NCI-H226 (cell line): ENCODE measurements around the gene ORM1.
"Not testable (repeated sequence)": the region's sequence is repeated elsewhere in the genome, so short reads cannot be mapped to it uniquely, and the experiment has no call there.

Experiments used
- DNase-seq: peaks from one replicate; pipeline ENCODE4 v3.0.0-alpha.2; 2015

ORM1 gene

DNA sequence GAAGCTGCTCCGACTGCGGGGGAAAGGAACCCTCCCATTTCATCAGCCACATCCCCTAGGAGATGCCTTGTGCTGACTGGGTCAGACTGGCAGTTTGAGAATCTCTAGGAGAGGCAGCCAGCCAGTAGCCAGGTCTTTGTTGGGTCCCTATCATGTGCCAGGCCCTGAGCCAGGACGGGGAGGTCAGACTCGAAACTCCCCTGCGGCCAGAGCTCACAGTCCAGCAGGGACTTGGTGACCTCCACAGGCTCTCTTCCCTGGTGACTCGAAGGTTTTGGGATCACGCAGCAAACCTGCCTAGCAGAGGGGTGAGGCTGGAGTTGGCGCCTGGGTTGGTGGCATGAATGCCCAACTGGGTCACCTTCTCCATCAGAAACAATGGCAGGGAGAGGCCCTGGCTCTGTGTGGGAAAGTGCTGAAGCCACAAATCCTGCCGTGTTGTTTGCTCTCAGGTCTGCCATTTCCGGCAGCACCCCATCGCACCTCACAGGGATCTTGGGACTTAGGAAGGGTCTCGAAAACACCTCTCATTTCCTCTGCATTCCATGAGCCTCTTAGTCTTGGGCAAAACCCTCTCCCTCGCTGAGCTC lies 14.4 kb upstream of the ORM1 start:
- no peak for DNase-seq

DNA sequence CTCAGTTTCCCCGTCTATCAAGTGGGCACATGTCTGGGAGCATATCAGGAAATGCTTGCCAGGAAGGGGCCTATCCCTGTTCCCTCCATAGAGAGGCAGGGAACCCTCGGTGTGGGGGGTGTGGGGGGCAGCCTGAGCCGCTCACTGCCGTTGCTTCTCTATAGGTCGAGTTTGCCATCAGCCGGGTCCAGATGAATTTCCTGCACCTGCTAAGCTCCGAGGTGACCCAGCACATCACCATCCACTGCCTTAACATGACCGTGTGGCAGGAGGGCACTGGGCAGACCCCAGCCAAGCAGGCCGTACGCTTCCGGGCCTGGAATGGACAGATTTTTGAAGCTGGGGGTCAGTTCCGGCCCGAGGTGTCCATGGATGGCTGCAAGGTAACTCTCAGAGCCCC lies 13.8 kb upstream of the ORM1 start:
- no peak for DNase-seq

DNA sequence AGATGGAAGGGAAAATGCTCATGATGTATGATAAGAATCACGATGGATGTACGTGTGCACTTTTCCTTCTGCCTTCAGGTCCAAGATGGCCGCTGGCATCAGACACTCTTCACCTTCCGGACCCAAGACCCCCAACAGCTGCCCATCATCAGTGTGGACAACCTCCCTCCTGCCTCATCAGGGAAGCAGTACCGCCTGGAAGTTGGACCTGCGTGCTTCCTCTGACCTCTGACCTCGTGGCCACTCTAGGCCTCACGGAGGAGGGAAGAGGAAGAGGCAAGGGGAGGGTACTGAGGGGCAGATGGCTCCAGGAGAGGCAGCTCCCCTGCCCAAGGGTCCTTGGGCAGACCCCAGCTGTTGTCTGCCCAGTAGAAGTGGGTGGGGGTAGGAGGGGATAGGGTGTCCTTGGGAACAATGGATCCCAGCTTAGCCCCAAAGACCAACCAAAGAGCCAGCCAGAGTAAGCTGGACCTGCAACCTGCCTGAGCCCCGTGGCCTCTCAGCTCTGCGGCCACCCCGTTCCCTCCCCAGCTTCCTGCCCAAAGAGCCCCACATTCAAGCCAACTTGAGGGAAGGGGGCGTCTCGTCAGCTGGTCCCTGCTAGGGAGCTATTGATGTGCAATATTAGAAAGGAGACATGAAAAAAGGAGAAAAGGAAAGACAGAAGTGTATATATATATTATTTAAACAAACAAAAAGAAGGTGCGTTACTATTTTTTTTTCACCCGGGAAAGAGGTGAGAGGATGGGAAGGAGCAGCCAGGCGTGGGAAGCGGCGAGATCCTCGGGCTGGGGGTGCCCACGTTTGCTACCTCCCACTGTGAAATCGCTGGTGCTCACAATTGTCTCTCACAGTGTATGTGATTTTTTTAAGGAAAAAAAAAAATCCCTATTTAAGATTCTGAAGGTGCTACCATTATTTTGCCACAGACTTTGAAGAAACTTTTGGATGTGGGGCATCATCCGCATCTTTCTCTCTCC lies 12.1 kb upstream of the ORM1 start:
- DNase-seq = no peak

DNA sequence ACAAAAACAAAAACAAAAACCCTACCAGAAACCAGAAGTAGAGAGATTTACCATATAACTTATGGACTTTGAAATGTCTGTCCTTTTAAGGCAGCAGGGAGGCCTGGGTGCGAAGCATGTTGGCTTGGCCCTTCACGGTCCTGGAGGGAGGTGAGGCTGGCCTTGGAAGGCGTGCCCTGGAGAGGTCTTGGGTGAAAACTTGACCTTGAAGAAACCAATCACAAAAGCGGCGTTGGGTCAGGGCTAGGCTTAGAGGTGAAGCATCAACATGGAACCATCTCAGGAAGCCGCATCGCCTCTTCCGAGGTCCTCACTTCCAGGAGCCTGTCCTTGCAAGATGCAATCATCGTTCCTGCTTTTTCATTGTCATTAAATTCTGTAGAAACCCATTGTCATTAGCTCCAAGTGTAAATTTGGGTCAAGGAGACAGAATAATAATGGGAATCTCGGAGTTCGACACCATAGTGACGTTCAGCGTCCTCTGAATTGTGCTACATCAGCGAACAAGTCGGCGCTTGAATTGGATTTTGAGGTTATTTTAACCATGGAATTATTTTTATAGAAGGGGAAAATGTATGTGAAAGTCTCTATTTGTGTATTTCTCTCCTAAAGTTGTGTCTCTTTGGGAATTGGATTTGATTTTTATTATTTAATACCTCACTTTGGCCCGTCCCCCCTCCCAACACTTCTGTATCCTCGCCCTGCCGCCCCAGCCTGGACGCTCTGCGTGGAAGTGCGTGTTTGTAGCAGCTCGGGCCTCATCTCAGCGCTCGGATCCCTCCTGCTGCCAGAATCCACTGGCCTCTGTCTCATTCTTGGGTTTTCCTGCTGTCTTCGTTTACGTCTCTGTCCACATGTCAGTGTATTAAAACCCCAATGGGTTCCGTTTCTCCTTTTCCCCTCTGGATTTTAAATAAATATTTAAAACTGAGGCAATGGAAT lies 11.1 kb upstream of the ORM1 start:
- DNase-seq = no peak

DNA sequence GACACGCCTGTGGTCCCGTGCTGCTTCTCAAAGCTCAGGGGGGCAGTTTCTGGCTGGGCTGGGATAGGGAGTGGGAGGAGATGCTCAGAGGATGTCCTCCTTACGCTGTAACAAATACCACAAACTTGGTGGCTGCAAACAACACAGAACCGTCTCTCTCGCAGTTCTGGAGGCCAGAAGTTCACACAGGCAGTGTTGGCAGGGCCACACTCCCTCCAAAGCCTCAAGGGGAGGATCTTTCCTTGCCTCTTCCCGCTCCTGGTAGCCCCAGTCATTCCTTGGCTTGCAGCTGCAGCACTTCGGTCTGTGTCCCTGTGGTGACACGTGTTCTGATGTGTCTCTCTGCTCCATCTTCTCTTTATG lies 10.4 kb upstream of the ORM1 start:
- DNase-seq = no peak

DNA sequence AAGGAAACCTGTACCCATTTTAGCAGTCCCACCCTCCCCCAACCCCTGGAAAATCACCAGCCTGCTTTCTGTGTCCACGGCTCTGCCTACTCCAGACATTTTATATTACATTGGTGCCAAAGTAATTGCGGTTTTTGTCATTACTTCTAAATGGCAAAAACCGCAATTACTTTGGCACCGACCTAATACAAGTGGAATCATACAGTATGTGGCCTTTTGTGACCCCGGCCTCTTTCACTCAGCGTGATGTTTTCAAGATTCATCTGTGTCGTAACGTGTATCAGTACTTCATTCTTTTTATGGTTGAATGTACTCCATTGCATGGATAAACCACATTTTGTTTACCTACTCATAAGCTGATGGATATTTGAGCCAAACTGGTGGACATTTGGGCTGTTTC lies 9.7 kb upstream of the ORM1 start:
- DNase-seq = no peak

DNA sequence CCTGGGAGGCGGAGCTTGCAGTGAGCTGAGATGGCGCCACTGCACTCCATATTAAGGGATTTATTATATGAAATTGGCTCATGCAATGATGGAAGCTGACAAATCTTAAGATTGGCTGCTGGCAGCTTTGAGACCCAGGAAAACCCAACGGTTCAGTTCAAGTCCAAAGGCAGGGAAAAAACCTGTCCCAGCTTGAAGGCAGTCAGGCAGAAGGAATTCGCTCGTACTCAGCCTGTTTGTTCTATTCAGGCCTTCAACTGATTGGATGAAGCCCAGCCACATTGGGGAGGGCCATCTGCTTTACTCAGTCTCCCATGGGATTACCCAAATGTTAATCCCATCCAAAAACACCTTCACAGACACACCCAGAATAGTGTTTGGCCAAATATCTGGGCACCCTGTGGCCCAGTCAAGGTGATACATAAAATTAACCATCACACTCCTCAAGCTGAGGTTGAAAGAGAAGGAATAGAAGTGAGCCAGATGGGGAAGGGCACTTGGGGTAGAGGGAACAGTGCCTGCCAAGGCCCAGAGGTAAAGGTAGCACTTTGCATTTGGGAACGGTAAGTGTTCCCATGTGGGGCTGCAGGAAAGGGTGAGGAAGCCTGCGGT lies 8.5 kb upstream of the ORM1 start:
- DNase-seq = no peak

DNA sequence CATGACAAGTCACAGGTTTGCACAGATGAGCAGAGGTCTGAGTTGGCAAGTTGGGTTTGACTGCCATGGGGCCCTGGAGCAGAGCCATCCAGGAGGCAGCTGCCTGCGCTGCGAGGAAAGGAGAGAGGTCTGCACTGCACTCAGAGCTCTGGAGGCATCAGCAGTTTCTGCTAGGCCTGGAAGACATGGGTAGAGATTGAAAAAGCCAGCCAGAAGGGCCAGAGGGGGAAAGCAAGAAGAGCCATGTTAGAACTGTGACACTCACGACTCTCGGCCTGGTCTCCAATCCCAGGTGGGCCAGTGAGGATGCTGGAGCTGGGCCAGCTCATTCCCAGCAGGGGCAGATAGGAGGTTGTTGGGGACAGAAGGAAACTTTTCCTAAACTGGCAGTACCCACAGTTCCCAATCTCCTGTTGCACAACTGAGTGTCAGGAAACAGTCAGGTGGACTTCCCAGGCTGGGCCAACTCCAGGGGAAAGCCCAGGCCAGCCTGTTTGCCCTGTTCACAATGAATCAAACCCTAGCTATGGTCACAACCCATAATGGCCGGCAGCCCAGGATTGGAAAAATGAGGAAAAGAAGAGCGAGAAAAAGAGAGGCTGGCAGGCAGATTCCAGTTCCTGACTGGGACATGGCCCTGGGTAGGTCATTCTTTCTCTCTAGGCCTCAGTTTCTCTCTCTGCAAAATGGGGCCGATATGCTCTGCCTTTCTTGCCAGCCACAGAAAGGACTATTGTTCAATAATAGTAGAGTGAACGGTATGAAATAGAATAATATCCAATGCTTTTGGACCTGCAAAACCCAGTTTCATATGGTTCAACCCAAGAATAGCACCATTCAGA lies 7.8 kb upstream of the ORM1 start:
- no peak for DNase-seq

DNA sequence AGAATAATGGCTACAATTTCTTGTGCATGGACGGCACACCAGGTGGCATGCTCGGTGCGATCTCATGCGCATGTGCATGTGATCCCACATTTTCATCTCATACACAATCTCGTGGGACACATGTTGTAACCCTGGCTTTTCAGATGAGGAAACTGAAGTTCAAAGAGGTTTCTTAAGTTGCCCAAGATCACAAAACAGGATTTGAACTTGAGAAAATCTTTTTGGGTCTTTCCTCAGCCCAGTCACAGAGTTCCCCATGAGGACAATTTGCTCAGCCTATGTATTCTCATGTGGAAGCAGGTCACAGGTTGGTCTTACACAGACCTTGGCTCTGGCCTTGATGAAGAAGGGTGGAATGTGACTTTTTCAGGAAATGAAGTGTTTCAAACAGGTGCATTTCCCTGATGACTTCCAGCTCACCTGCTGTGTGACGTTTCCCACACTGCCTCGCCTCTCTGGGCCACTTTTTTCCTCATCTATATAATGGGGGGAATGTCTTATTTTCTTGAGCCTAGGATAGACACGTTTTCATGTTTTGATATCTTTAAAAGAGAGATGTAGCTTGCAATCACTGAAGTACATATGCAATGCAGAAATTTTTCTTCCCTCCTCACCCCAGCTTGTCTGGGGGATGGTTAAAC lies 7.1 kb upstream of the ORM1 start:
- no peak for DNase-seq

DNA sequence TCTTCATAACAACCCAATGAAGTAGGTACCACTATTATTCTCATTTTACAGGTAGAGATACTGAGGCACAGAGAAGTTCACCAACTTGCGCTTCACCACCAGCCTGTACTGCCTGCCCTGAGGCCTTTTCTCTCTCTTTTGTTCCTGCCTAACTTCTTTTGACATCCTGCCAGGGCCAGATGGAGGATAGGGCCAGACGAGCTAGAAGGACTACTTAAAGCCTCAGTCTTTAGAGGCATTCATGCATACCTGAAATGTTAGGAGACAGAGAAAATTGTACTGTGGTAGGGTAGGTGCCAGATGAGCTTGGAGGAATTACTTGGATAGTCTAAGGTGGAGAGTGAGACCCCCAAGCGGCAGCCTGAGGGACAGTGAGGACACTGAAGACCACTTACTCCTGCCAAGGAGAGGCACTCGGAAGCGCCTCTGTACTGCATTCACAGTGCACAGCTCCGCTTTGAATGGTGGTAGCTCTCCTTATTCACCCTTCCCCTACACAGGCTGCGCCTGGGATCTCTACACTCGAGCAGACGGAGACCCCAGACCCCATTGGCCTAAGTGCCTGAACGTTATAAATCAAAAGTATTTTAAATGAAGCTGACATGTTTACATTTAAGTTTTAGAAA lies 6.2 kb upstream of the ORM1 start:
- no peak for DNase-seq

DNA sequence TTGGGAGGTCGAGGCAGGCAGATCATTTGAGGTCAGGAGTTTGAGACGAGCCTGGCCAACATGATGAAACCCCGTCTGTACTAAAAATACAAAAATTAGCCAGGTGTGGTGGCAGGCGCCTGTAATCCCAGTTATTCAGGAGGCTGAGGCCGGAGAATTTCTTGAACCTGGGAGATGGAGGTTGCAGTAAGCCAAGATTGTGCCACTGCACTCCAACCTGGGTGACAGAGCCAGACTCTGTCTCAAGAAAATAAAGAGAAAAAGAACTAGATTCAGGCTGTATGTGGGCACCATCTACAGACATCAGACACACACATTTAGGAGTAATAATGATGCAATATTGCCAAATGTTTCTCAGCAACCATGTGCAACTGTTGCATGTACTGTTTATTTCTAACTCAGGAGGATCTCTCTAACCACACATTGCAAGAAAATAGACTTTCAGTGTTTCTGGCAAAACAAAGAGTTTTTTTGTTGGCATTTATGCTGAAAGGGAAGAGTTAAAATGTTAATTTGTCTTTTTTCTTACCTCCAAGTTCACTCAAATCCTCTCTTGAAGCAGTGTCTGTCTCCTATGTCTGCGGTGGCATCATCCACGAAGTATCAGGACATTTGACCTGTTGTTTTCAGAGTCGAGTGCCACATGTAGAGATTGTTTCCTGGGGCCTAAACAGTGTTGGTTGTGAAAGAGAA lies 5.1 kb upstream of the ORM1 start:
- DNase-seq = no peak

DNA sequence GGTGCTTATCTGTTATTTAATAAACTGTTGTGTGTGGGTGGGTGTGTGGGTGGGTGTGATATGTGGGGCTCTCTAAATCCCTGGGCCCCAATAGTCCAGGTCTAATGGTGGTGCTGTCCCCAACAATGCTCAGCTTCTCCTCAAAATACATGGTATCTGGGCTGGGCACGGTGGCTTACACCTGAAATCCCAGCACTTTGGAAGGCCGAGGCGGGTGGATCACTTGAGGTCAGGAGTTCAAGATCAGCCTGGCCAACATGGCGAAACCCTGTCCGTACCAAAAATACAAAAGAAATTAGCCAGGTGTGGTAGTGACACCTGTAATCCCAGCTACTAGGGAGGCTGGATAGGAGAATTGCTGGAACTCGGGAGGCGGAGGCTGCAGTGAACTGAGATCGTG lies 4.5 kb upstream of the ORM1 start:
- DNase-seq = no peak

DNA sequence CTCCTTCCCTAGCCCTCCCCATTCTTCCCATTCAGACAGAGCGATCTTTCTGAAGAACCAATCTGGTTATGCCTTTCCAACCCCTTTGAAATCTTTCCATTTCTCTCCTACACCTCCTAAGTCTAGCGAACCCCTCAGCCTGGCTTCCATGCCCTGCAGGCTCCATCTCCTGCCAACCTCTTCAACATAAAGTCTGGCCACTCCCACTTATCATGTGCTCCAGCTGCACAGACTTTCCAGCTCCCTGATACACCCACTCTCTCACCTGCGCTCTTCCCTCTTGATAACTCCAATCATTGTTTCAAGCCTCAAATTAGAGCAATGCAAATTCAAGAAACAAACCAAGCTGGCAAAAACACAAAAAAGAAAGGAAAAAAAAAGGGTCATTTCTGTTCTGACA lies 3.8 kb upstream of the ORM1 start:
- DNase-seq = peak; percentile 20

DNA sequence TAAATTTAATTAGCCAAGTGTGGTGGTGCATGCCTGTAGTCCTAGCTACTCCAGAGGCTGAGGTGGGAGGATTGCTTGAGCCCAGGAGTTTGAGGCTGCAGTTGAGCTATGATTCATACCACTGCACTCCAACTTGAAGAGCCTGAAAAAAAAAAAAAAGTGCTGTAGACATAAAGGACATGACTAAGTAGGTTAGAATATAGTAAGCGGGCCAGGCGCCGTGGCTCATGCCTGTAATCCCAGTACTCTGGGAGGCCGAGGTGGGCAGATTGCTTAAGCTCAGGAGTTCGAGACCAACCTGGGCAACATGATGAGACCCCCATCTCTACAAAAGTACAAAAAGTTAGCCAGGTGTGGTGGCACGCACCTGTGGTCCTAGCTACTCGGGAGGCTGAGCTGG lies 2.2 kb upstream of the ORM1 start:
- peak; percentile 45 for DNase-seq

DNA sequence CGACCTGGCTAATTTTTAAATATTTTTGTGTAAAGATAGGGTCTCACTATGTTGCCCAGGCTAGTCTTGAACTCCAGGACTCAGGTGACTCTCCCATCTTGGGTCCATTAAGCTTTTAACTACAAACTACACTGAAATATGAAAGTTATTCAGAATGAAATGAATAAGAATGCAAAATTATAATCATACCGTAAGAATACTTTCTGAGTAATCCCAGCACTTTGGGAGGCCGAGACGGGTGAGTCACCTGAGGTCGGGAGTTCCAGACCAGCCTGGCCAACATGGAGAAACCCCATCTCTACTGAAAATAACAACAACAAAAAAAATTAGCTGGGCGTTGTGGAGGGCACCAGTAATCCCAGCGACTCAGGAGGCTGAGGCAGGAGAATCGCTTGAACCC lies 1.1 kb upstream of the ORM1 start:
- peak; percentile 53 for DNase-seq

DNA sequence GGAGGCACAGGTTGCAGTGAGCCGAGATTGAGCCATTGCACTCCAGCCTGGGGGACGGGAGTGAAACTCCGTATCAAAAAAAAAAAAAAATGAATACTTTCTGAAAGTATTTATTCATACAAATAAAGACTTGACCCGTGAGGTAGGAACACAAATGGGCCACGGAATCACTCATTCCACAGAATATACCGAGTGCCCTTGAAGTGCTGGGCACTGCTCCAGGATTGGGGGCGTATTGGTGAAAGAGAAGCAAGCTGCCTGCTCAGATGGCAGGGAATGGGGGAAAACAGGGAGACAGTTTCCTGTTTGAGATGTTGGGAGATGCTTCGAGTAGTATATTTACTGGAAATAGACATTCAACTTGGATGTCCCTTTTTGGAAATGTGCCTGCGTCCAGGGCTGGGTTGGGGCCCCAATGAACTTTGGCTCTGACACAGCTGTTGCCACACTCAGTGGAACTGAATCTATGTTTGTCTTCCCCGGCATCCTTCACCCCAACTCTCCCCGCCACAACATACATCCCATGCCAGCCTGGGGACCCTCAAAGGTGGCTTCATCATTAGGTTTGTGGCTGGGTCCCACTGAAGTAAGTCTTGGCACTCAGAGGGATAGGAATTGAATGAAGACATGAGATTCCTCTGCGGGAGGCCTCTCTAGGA lies 609 bp upstream of the ORM1 start:
- not testable (repeated sequence) for DNase-seq

DNA sequence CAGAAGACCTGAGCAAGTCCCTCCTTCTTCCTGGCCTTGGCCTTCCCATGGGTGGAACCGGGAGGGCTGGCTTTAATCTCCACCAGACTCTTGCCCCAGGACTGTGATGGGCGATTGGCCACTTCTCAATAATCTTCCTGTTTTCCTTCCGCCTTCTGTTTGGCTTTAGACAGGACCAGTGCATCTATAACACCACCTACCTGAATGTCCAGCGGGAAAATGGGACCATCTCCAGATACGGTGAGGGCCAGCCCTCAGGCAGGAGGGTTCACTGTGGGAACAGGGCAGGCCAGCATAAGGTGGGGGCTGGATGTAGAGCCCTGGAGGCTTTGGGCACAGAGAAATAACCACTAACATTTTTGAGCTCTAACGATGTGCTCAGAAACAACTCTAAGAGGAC lies 951 bp downstream of the ORM1 start:
- not testable (repeated sequence) for DNase-seq

DNA sequence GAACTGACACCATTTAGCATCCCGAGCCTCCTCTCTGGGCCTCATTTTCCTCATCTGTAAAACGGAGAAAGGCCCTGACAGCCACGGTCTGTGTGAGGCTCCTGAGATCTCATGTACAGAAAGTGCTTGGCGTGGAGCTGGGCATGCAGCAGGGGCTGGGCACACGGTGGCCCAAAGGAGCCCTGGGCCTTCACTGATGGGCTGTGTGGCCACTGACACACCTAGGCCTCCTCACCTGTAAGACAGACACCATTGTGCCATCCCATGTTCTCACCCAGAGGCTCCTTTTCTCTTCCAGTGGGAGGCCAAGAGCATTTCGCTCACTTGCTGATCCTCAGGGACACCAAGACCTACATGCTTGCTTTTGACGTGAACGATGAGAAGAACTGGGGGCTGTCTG lies 1.6 kb downstream of the ORM1 start:
- no peak for DNase-seq

DNA sequence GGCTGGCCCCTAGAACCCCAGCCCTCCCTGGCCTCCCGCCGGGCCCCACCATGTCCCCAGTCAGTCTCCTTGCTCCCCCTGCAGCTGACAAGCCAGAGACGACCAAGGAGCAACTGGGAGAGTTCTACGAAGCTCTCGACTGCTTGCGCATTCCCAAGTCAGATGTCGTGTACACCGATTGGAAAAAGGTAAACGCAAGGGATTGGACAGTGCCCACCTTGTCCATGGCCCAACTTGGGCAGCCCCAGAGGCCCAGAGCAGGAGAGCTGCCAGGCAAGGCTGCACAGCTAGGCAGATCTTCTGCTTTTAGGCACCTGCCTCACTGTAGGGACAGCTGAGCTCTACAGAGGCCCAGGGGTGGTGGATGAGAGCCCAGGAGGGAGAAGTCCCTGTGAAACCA lies 2.1 kb downstream of the ORM1 start:
- not testable (repeated sequence) for DNase-seq
